Lung (tissue), 12 donors: ENCODE data around the gene CCDC112. TPM values are rescaled to one million over a fixed set of nuclear protein-coding genes. Genes with fewer than 3 reads are reported as not detected.
A peak's percentile ranks its signal among the peaks of the same experiment; 100 is the strongest.
"Not testable (repeated sequence)": the region's sequence is repeated elsewhere in the genome, so short reads cannot be mapped to it uniquely, and the experiment has no call there.

Experiments
- ATAC-seq: fragments of 200-7000 bp; cut with Tn5 transposase; one replicate; pipeline ENCODE4 v1.9.1; 2020; ENCODE audit warnings: moderate number of reproducible peaks; ENCODE audit not compliant: insufficient read depth, low FRiP score
- DNase-seq, 3 donors: peaks; one replicate each; pipeline ENCODE4 v3.0.0-alpha.2; 2013 to 2017
- H3K27ac ChIP-seq, 2 donors: one replicate each; pipeline ENCODE4 v1.5.1; 2013; ENCODE audit warnings: mild to moderate bottlenecking in 2 of 2, moderate library complexity in 2 of 2, control low read depth in 1 of 2, inconsistent platforms in 1 of 2, low read depth in 1 of 2, low read length in 1 of 2
- H3K27me3 ChIP-seq, 3 donors: one replicate each; pipeline ENCODE4 v1.5.1; 2013; ENCODE audit warnings: low read length in 2 of 3; ENCODE audit not compliant: control insufficient read depth in 3 of 3, insufficient read depth in 3 of 3
- H3K36me3 ChIP-seq, 4 donors: one replicate each; pipeline ENCODE4 v1.5.1; 2013; ENCODE audit warnings: low read length in 4 of 4, mild to moderate bottlenecking in 1 of 4, moderate library complexity in 1 of 4; ENCODE audit not compliant: control insufficient read depth in 4 of 4, insufficient read depth in 4 of 4
- H3K4me1 ChIP-seq, 5 donors: one replicate each; pipeline ENCODE4 v1.5.1; 2013; ENCODE audit warnings: low read length in 5 of 5, mild to moderate bottlenecking in 2 of 5, moderate library complexity in 1 of 5; ENCODE audit not compliant: control insufficient read depth in 5 of 5, insufficient read depth in 5 of 5
- H3K4me3 ChIP-seq: one replicate; pipeline ENCODE4 v1.5.1; 2013; ENCODE audit warnings: mild to moderate bottlenecking, control low read depth, moderate library complexity
- H3K9ac ChIP-seq, 2 donors: one replicate each; pipeline ENCODE4 v1.5.1; 2013; ENCODE audit warnings: low read length in 2 of 2, control low read depth in 1 of 2; ENCODE audit not compliant: insufficient read depth in 1 of 2
- H3K9me3 ChIP-seq, 4 donors: one replicate each; pipeline ENCODE4 v1.5.1; 2013; ENCODE audit warnings: low read length in 3 of 4, mild to moderate bottlenecking in 1 of 4, moderate library complexity in 1 of 4; ENCODE audit not compliant: control insufficient read depth in 4 of 4, insufficient read depth in 3 of 4
- WGBS, 2 donors: extraction: QIAGEN DNeasy Blood & Tissue Kit; methylation state at CpG; one replicate each; pipeline ENCODE4 v1.1.7; 2013; 5-methylcytosine and 5-hydroxymethylcytosine counted together
- polyA plus RNA-seq, 2 donors: library from polyadenylated mRNA; stranded (reverse); fragments of 200-250 nt; gene quantifications; one replicate each; pipeline ENCODE4 v1.2.1, GENCODE V29; 2013
- total RNA-seq, 2 donors: library from RNA; depleted of rRNA in 1 of 2; stranded (reverse); fragments of >200 nt in 1 of 2; gene quantifications; one replicate each; pipeline ENCODE4 v1.2.1, GENCODE V29; 2014 to 2021
- TF ChIP-seq, protein P1 (sequence below): IDR thresholded peaks from 2 replicates; pipeline ENCODE4 v1.5.1; 2012; ENCODE audit warnings: mild to moderate bottlenecking; ENCODE audit errors: control extremely low read depth, extremely low read depth
- donor health status: control.
- donor health status: control.
- donor health status: Bipolar disorder and iron deficiency.
- donor health status: healthy.
- donor health status: DM: yes; HTN: yes; CAD: no.

Gene CCDC112
- total and polyA plus RNA-seq, 4 donors = 3.5 to 9.9 (median 6.8) TPM

DNA sequence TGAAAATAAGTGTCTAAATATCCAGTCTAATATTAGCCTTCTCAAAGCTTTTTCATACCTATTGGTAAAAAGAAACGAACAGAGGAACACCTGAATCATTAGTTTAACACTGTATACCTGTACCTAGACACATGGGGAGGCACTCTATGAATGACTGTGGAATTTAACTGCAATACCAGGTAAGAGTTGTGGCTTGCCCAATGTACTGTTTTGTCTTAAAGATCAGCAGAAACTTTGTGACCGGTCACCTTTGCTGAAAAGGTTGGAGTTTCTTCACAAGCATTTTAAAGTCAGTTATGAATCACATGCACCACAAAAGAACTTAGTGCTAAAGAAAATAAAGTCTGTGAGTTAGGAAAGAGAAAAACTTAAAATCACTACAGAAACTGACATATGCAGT, 36.2 kb downstream of the CCDC112 start:
- TF ChIP-seq, protein P1, sequence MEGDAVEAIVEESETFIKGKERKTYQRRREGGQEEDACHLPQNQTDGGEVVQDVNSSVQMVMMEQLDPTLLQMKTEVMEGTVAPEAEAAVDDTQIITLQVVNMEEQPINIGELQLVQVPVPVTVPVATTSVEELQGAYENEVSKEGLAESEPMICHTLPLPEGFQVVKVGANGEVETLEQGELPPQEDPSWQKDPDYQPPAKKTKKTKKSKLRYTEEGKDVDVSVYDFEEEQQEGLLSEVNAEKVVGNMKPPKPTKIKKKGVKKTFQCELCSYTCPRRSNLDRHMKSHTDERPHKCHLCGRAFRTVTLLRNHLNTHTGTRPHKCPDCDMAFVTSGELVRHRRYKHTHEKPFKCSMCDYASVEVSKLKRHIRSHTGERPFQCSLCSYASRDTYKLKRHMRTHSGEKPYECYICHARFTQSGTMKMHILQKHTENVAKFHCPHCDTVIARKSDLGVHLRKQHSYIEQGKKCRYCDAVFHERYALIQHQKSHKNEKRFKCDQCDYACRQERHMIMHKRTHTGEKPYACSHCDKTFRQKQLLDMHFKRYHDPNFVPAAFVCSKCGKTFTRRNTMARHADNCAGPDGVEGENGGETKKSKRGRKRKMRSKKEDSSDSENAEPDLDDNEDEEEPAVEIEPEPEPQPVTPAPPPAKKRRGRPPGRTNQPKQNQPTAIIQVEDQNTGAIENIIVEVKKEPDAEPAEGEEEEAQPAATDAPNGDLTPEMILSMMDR = no peak

DNA sequence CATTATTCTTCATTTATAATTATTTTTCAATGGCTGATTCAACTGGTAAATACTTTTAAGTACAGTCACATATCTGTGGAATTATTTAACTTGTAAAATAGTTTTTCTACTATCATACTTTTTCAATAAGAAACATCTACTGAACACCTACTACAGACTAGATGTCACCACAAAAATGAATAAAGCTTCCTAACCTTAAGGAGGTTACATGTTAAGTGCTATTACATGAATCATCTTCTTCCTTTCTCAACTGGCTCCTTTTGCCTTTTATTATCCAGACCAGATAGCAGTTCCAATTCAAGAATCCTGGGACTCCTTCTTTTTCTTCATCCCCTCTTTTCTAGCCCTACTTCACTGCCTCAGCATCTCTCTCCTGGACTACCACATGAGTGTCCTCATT, 38.5 kb downstream of the CCDC112 start:
- no peak for ATAC-seq
- no peak overlapping the region for H3K9ac ChIP-seq

More for the DNA sequence above, 36.2 kb downstream of the CCDC112 start:
- no peak overlapping the region for H3K4me3 ChIP-seq
- DNase-seq (no peak), ATAC-seq (no peak)
- no peaks in the 10 kb centered on the region for H3K27me3 ChIP-seq
- H3K27ac ChIP-seq = no peak overlapping the region
- H3K9ac ChIP-seq = no peak overlapping the region
- H3K9me3 ChIP-seq = no peaks in the 10 kb centered on the region
- 87 to 90% methylated on average over 2 of the region's 2 CpGs for WGBS, 2 donors
- no peaks in the 10 kb centered on the region for H3K36me3 ChIP-seq
- peaks cover 2 to 17% (median 5%) of the 10 kb centered on the region in 5 donors for H3K4me1 ChIP-seq

DNA sequence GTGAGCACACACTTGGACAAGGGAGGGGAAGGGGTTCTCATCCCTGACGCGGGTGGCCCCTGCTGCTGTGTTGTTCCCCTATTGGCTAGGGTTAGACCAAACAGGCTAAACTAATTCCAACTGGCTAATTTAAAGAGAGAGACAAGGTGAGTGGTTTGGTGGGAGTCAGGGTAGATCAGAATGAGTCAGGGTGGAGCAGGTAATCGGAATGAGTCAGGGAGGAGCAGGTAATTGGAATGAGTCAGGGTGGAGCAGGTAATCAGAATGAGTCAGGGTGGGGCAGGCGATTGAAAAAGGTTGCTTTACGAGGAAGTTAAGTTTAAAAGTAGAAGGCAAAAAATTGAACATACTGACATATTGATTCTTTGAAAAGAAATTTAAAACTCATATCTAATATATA, 47.1 kb downstream of the CCDC112 start:
- H3K4me1 ChIP-seq, H3K9ac ChIP-seq, ATAC-seq, H3K4me3 ChIP-seq, H3K27ac ChIP-seq, DNase-seq, H3K9me3 ChIP-seq, H3K27me3 ChIP-seq, H3K36me3 ChIP-seq: not testable (repeated sequence)
- WGBS, 2 donors = 66 to 76% methylated on average over 5 of the region's 5 CpGs

More for the DNA sequence above, 38.5 kb downstream of the CCDC112 start:
- Histone ChIP-seq H3K9me3 (no peaks in the 10 kb centered on the region), H3K27me3 (no peaks in the 10 kb centered on the region), H3K4me3 (no peak overlapping the region), H3K36me3 (no peaks in the 10 kb centered on the region), H3K4me1 (peaks cover under 1 to 17% (median 5%) of the 10 kb centered on the region in 5 donors), H3K27ac (no peak overlapping the region)
- DNase-seq = no peak
- TF ChIP-seq, protein P1 = no peak

DNA sequence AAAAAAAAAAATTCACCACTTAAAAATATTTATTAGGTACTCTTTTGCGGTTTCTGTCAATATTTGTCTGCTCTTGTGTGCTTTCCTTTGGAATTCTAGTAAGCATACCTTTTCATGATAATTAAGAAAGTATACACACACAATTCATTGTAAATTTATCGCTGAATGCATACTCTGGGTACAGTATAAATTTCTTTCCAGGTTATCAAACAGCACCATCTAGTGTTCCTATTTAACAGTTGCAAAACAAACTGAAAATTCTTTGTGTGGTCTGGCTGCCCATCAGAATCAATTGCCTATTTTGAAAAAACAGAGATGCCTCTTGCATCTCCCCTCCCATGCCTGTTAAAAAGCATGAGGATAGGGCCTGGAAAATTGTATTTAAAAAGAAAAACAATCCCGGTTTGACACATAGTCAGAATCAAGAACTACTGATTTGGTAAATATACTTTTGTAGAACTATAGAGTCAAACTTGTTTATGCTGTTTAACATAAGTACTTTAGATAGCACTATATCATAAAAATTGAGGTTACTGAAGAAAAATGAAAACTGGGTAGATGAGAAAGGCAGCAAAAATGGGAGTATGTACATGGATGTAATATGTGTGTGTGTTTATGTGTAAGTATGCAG, 50.0 kb downstream of the CCDC112 start:
- peaks cover 0 to 6% (median 0%) of the 10 kb centered on the region in 5 donors for H3K4me1 ChIP-seq
- no peak overlapping the region for H3K4me3 ChIP-seq
- WGBS, 2 donors = 33 to 37% methylated on average over 3 of the region's 3 CpGs
- no peaks in the 10 kb centered on the region for H3K9me3 ChIP-seq
- TF ChIP-seq, protein P1 = peak; percentile 40
- H3K27ac ChIP-seq = no peak overlapping the region
- DNase-seq (peak in 2 of 3 donors; percentile 67 to 68), ATAC-seq (peak; percentile 53)
- H3K27me3 ChIP-seq = no peaks in the 10 kb centered on the region
- H3K36me3 ChIP-seq = peaks cover 0 to 3% (median 0%) of the 10 kb centered on the region in 4 donors
- H3K9ac ChIP-seq = no peak overlapping the region
